Panc1 (cell line): Measurements from ENCODE around the gene PLD1. TPM values are rescaled to one million over a fixed set of nuclear protein-coding genes. Genes with fewer than 3 reads are reported as not detected.

Experiments
- ATAC-seq: fragments of 200-7000 bp; cut with Tn5 transposase; 2 replicates; pipeline ENCODE4 v1.9.1; 2020; ENCODE audit warnings: mild to moderate bottlenecking, moderate library complexity
- BruUV-seq: library from RNA; stranded (reverse); fragments of 400-500 nt; replicated peaks from 2 replicates; lab custom pipeline; 2021; lab: Mats Ljungman, UMichigan
- CTCF ChIA-PET: fragments of 300-600 bp; sonication (Branson Sonifier 250); formaldehyde crosslinking; loops from one replicate; lab custom pipeline; 2022; ENCODE audit warnings: antibody characterized with exemption; lab: Charles Lee
- POLR2A ChIA-PET: fragments of 300-600 bp; sonication (Branson Sonifier 250); formaldehyde crosslinking; loops from one replicate; lab custom pipeline; 2022; ENCODE audit warnings: antibody characterized with exemption; lab: Charles Lee
- DNase-seq: peaks from one replicate; pipeline ENCODE4 v3.0.0-alpha.2; 2010; ENCODE audit warnings: low read depth, low spot score
- H3K27ac ChIP-seq: 2 replicates; pipeline ENCODE4 v1.5.1; 2011; ENCODE audit warnings: mild to moderate bottlenecking, low read length, inconsistent platforms
- H3K27me3 ChIP-seq: fragments of 200-500 bp; sonication (Bioruptor generic); 2 replicates; pipeline ENCODE4 v1.6.0; 2014; ENCODE audit warnings: low read length, inconsistent platforms; ENCODE audit not compliant: control insufficient read depth, insufficient read depth
- H3K36me3 ChIP-seq: fragments of 200-500 bp; sonication (Bioruptor generic); 2 replicates; pipeline ENCODE4 v1.5.1; 2014; ENCODE audit warnings: inconsistent platforms, mild to moderate bottlenecking, low read length, moderate library complexity; ENCODE audit not compliant: control insufficient read depth, insufficient read depth
- H3K4me1 ChIP-seq: 2 replicates; pipeline ENCODE4 v1.5.1; 2011; ENCODE audit warnings: inconsistent platforms, mild to moderate bottlenecking, low read length, moderate library complexity; ENCODE audit not compliant: control insufficient read depth, insufficient read depth
- H3K4me3 ChIP-seq, 2 experiments: 2 replicates each; pipeline ENCODE4 v1.5.1; 2011 to 2012; ENCODE audit warnings: low read depth in 2 of 2, low read length in 2 of 2, mild to moderate bottlenecking in 2 of 2, inconsistent platforms in 1 of 2, moderate library complexity in 1 of 2
- H3K9me3 ChIP-seq: fragments of 200-500 bp; sonication (Bioruptor generic); 2 replicates; pipeline ENCODE4 v1.5.1; 2014; ENCODE audit warnings: low read depth, mild to moderate bottlenecking, inconsistent platforms, low read length, moderate library complexity; ENCODE audit not compliant: control insufficient read depth, insufficient read depth
- POLR2AphosphoS5 ChIP-seq: IDR thresholded peaks from 2 replicates; pipeline ENCODE4 v1.6.1; 2012; ENCODE audit warnings: mild to moderate bottlenecking, low read depth, low read length, moderate library complexity
- SIN3A ChIP-seq: IDR thresholded peaks from 2 replicates; pipeline ENCODE4 v1.6.1; 2012; ENCODE audit warnings: low read depth, mild to moderate bottlenecking, low read length, moderate library complexity, borderline replicate concordance; ENCODE audit not compliant: insufficient read depth
- TCF7L2 ChIP-seq: IDR thresholded peaks from 2 replicates; pipeline ENCODE4 v1.6.1; 2011; ENCODE audit warnings: mild to moderate bottlenecking, low read depth, low read length, inconsistent platforms
- in situ Hi-C: cut with HindIII; loops from 2 replicates; pipeline ENCODE4 v1.10.0; 2016; ENCODE audit warnings: low sequenced_read_pairs, low pct_unique_long_range_greater_than_20kb
- intact Hi-C: fragments of 100-400 bp; cut with micrococcal nuclease; formaldehyde crosslinking; loops from one replicate; pipeline ENCODE4 v1.10.0; 2022; ENCODE audit not compliant: unreplicated experiment
- total RNA-seq: library from RNA; stranded (reverse); gene quantifications from one replicate; pipeline ENCODE4 v1.2.1, GENCODE V29; 2021; ENCODE audit not compliant: unreplicated experiment
- TF ChIP-seq, protein P1 (sequence below): fragments of 450-650 bp; IDR thresholded peaks from 2 replicates; pipeline ENCODE4 v1.5.1; 2017; ENCODE audit warnings: mild to moderate bottlenecking
- TF ChIP-seq, protein P2 (sequence below), 2 experiments: IDR thresholded peaks; 2 replicates each; pipeline ENCODE4 v1.6.1; 2011 to 2012; ENCODE audit warnings: low read depth in 2 of 2, control low read depth in 1 of 2, low read length in 1 of 2, mild to moderate bottlenecking in 1 of 2, moderate library complexity in 1 of 2; ENCODE audit not compliant: insufficient read depth in 1 of 2

Gene PLD1
- total RNA-seq, 1 experiment from 2014 or later: 20.6 TPM

DNA sequence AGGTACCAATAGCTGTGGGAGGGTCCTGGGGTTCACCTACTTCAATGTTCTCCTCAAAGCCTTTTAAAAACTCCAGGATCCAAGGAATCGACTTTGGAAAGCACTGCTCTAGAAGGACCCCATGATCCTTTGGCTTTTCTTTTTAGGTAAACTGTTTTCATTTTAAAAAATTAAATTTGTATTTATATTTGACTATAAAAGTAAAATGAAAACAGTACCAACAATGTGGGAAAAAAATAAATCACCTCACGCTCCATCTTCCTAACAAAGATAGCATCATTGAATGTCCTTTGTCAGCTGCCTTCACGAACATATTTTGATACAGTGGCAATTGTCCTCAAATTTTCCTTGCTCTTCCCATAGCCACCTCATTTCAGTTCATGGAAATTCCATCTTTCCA is 127.5 kb downstream of the PLD1 start:
- ChIA-PET CTCF (no interaction called here), POLR2A (no interaction called here)
- in situ Hi-C loops: no loop called here
- Histone ChIP-seq H3K27me3 (no peaks in the 10 kb centered on the region), H3K36me3 (no peaks in the 10 kb centered on the region), H3K4me3 (no peak overlapping the region), H3K9me3 (no peaks in the 10 kb centered on the region), H3K4me1 (no peaks in the 10 kb centered on the region), H3K27ac (no peak overlapping the region)
- DNase-seq: no peak
- TF ChIP-seq SIN3A: no peak
- TF ChIP-seq, protein P1, sequence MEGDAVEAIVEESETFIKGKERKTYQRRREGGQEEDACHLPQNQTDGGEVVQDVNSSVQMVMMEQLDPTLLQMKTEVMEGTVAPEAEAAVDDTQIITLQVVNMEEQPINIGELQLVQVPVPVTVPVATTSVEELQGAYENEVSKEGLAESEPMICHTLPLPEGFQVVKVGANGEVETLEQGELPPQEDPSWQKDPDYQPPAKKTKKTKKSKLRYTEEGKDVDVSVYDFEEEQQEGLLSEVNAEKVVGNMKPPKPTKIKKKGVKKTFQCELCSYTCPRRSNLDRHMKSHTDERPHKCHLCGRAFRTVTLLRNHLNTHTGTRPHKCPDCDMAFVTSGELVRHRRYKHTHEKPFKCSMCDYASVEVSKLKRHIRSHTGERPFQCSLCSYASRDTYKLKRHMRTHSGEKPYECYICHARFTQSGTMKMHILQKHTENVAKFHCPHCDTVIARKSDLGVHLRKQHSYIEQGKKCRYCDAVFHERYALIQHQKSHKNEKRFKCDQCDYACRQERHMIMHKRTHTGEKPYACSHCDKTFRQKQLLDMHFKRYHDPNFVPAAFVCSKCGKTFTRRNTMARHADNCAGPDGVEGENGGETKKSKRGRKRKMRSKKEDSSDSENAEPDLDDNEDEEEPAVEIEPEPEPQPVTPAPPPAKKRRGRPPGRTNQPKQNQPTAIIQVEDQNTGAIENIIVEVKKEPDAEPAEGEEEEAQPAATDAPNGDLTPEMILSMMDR: no peak
- TF ChIP-seq, protein P2, sequence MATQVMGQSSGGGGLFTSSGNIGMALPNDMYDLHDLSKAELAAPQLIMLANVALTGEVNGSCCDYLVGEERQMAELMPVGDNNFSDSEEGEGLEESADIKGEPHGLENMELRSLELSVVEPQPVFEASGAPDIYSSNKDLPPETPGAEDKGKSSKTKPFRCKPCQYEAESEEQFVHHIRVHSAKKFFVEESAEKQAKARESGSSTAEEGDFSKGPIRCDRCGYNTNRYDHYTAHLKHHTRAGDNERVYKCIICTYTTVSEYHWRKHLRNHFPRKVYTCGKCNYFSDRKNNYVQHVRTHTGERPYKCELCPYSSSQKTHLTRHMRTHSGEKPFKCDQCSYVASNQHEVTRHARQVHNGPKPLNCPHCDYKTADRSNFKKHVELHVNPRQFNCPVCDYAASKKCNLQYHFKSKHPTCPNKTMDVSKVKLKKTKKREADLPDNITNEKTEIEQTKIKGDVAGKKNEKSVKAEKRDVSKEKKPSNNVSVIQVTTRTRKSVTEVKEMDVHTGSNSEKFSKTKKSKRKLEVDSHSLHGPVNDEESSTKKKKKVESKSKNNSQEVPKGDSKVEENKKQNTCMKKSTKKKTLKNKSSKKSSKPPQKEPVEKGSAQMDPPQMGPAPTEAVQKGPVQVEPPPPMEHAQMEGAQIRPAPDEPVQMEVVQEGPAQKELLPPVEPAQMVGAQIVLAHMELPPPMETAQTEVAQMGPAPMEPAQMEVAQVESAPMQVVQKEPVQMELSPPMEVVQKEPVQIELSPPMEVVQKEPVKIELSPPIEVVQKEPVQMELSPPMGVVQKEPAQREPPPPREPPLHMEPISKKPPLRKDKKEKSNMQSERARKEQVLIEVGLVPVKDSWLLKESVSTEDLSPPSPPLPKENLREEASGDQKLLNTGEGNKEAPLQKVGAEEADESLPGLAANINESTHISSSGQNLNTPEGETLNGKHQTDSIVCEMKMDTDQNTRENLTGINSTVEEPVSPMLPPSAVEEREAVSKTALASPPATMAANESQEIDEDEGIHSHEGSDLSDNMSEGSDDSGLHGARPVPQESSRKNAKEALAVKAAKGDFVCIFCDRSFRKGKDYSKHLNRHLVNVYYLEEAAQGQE (IDR thresholded peaks at IDR 0.05; ENCODE audit: insufficient read depth in 1 of 2, low read depth in 2 of 2, low read length in 1 of 2): no peak
- TF ChIP-seq POLR2AphosphoS5: no peak
- no peak for TF ChIP-seq TCF7L2
- no peak for ATAC-seq
- intact Hi-C loops: no loop called here
- BruUV-seq: no TSS peak

DNA sequence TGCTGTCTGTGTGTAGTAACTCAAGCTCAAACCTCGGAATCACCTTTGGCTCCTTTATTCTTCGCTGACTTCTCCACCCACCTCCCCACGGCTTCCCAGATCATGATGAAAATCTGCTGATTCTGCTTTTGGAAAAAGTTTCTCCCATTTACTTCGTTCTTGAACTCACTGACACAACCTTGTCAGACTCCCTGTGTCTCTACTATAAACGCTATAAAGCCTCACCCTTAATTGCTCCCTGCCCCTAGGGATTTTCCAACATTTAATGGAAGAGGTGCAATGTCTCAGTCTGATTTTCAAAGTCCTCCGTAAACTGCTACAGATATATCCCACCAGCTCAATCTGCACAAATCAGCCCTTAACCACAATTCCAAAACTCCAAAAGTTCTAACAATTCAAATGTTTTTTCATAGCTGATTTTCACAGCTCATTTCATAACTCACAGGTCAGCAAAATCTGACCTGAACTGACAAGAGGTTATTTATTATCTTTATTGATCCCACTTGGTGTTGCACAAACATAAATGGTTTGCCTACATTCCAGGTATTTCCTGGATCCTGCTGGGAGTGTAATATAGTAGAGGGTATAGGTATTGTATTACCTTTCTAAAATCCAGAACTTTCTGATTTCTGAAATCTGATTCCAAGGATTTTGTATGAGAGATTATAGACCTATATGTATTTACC is 129.4 kb downstream of the PLD1 start:
- intact Hi-C loops (no loop called here), in situ Hi-C loops (no loop called here)
- TF ChIP-seq TCF7L2: no peak
- no peak for TF ChIP-seq SIN3A
- TF ChIP-seq, protein P2 (IDR thresholded peaks at IDR 0.05; ENCODE audit: insufficient read depth in 1 of 2, low read depth in 2 of 2, low read length in 1 of 2): no peak
- TF ChIP-seq, protein P1: no peak
- no peak for TF ChIP-seq POLR2AphosphoS5
- Histone ChIP-seq H3K36me3 (no peaks in the 10 kb centered on the region), H3K9me3 (no peaks in the 10 kb centered on the region), H3K4me1 (no peaks in the 10 kb centered on the region), H3K4me3 (no peak overlapping the region), H3K27me3 (no peaks in the 10 kb centered on the region), H3K27ac (no peak overlapping the region)
- ATAC-seq: no peak
- no TSS peak for BruUV-seq
- ChIA-PET CTCF (no interaction called here), POLR2A (no interaction called here)
- no peak for DNase-seq
